Suprapubic skin (tissue), 4 donors: ENCODE data around the gene DCAF10. TPM values are rescaled to one million over a fixed set of nuclear protein-coding genes. Genes with fewer than 3 reads are reported as not detected.
A peak's percentile ranks its signal among the peaks of the same experiment; 100 is the strongest.

Source experiments
- DNase-seq, 2 donors: peaks; one replicate each; pipeline ENCODE4 v3.0.0-alpha.2; 2019; ENCODE audit warnings: low spot score in 2 of 2
- H3K27ac ChIP-seq: fragments of 200-600 bp; sonication (generic); one replicate; pipeline ENCODE4 v1.5.1; 2019
- H3K27me3 ChIP-seq: fragments of 200-600 bp; sonication (generic); one replicate; pipeline ENCODE4 v1.5.1; 2019
- H3K36me3 ChIP-seq: fragments of 200-600 bp; sonication (generic); one replicate; pipeline ENCODE4 v1.5.1; 2019
- H3K4me1 ChIP-seq: fragments of 200-600 bp; sonication (generic); one replicate; pipeline ENCODE4 v1.5.1; 2019
- H3K4me3 ChIP-seq: fragments of 200-600 bp; sonication (generic); one replicate; pipeline ENCODE4 v1.5.1; 2019; ENCODE audit warnings: mild to moderate bottlenecking
- H3K9me3 ChIP-seq: fragments of 200-600 bp; sonication (generic); one replicate; pipeline ENCODE4 v1.5.1; 2019
- CTCF ChIP-seq, 2 donors: fragments of 200-600 bp in 1 of 2; fragments of 450-650 bp in 1 of 2; sonication (generic) in 1 of 2; IDR thresholded peaks; one replicate each; pipeline ENCODE4 v1.5.1; 2016 to 2019; ENCODE audit warnings: antibody characterized with exemption in 2 of 2, mild to moderate bottlenecking in 1 of 2, moderate library complexity in 1 of 2
- EP300 ChIP-seq: sonication (generic); formaldehyde crosslinking; IDR thresholded peaks from one replicate; pipeline ENCODE4 v1.6.1; 2017; ENCODE audit warnings: antibody characterized with exemption
- POLR2A ChIP-seq, 2 donors: fragments of 450-650 bp; IDR thresholded peaks; one replicate each; pipeline ENCODE4 v1.6.1; 2017; ENCODE audit warnings: antibody characterized with exemption in 2 of 2, mild to moderate bottlenecking in 2 of 2, moderate library complexity in 2 of 2
- POLR2AphosphoS5 ChIP-seq, 3 donors: sonication (generic); formaldehyde crosslinking; IDR thresholded peaks; one replicate each; pipeline ENCODE4 v1.6.1; 2017; ENCODE audit warnings: antibody characterized with exemption in 3 of 3
- WGBS: methylation state at CpG from one replicate; pipeline ENCODE4 v1.1.5; 2018; 5-methylcytosine and 5-hydroxymethylcytosine counted together
- total RNA-seq, 4 donors: library from RNA; depleted of rRNA; stranded (reverse); fragments of >200 nt; gene quantifications; one replicate each; pipeline ENCODE4 v1.1.0, GENCODE V29; 2016

Gene DCAF10
- total RNA-seq, 4 donors from 2014 or later = 21.7 to 47.6 (median 26.6) TPM

GRCh38 chr9:37892063-37892462 is 91.5 kb downstream of the DCAF10 start:
- WGBS = 81% methylated on average over 8 of the region's 8 CpGs
- Histone ChIP-seq H3K36me3 (peaks cover 45% of the 10 kb centered on the region), H3K9me3 (no peaks in the 10 kb centered on the region), H3K27ac (no peak overlapping the region), H3K4me3 (no peak overlapping the region), H3K4me1 (no peaks in the 10 kb centered on the region), H3K27me3 (no peaks in the 10 kb centered on the region)
- DNase-seq = no peak
- TF ChIP-seq CTCF (IDR thresholded peaks at IDR 0.05) (no peak), EP300 (no peak), POLR2A (IDR thresholded peaks at IDR 0.05) (no peak), POLR2AphosphoS5 (IDR thresholded peaks at IDR 0.05) (no peak)

GRCh38 chr9:37897665-37898064 is 97.1 kb downstream of the DCAF10 start:
- WGBS = 55% methylated on average over 2 of the region's 2 CpGs
- H3K27me3 ChIP-seq = no peaks in the 10 kb centered on the region
- H3K27ac ChIP-seq = no peak overlapping the region
- H3K4me1 ChIP-seq = peaks cover 6% of the 10 kb centered on the region
- H3K9me3 ChIP-seq = no peaks in the 10 kb centered on the region
- no peak overlapping the region for H3K4me3 ChIP-seq
- TF ChIP-seq EP300 = no peak
- TF ChIP-seq CTCF (IDR thresholded peaks at IDR 0.05) = no peak
- no peak for TF ChIP-seq POLR2AphosphoS5 (IDR thresholded peaks at IDR 0.05)
- no peak for TF ChIP-seq POLR2A (IDR thresholded peaks at IDR 0.05)
- peaks cover 58% of the 10 kb centered on the region for H3K36me3 ChIP-seq
- no peak for DNase-seq

DNA sequence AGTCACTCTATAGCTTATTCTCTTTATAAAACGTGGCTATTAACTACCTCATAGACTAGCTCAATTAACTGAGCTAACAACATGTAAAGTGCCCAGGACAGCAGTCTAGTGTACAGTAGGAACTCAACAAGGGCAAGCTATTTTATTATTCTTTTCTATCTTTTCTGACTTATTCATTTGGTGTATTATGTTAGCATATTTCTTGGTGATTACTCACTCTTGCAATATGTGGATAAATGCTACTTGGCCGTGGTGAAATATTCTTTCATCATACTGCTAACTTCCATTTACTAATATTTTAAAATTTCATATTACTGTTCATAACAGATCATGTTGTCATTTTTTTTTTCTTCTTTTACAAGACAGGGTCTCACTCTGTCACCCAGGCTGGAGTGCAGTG is 98.4 kb downstream of the DCAF10 start:
- Histone ChIP-seq H3K9me3 (no peaks in the 10 kb centered on the region), H3K36me3 (peaks cover 51% of the 10 kb centered on the region), H3K4me1 (peaks cover 13% of the 10 kb centered on the region), H3K4me3 (no peak overlapping the region), H3K27me3 (no peaks in the 10 kb centered on the region), H3K27ac (no peak overlapping the region)
- DNase-seq = no peak
- WGBS = 89% methylated on average over 2 of the region's 2 CpGs
- TF ChIP-seq EP300 = no peak
- no peak for TF ChIP-seq POLR2A (IDR thresholded peaks at IDR 0.05)
- TF ChIP-seq POLR2AphosphoS5 (IDR thresholded peaks at IDR 0.05) = no peak
- no peak for TF ChIP-seq CTCF (IDR thresholded peaks at IDR 0.05)

- DNase-seq = no peak
- no peaks in the 10 kb centered on the region for H3K9me3 ChIP-seq
- peaks cover 21% of the 10 kb centered on the region for H3K36me3 ChIP-seq
- H3K4me1 ChIP-seq = peaks cover 22% of the 10 kb centered on the region
- no peaks in the 10 kb centered on the region for H3K27me3 ChIP-seq
- TF ChIP-seq POLR2A (IDR thresholded peaks at IDR 0.05) = no peak
- TF ChIP-seq EP300 = no peak
- TF ChIP-seq CTCF (IDR thresholded peaks at IDR 0.05) = no peak
- no peak for TF ChIP-seq POLR2AphosphoS5 (IDR thresholded peaks at IDR 0.05)
- H3K27ac ChIP-seq = no peak overlapping the region
- H3K4me3 ChIP-seq = no peak overlapping the region
Observed at GRCh38 chr9:37902131-37902530, 101.5 kb downstream of the DCAF10 start.

GRCh38 chr9:37902796-37903646 is 102.4 kb downstream of the DCAF10 start:
- peaks cover 15% of the 10 kb centered on the region for H3K36me3 ChIP-seq
- no peaks in the 10 kb centered on the region for H3K9me3 ChIP-seq
- TF ChIP-seq EP300 = no peak
- no peak for TF ChIP-seq POLR2AphosphoS5 (IDR thresholded peaks at IDR 0.05)
- TF ChIP-seq CTCF (IDR thresholded peaks at IDR 0.05) = no peak
- no peak for TF ChIP-seq POLR2A (IDR thresholded peaks at IDR 0.05)
- H3K4me3 ChIP-seq = peak overlapping the region; percentile 76
- H3K27ac ChIP-seq = peak overlapping the region; percentile 80
- 8% methylated on average over 9 of the region's 17 CpGs for WGBS
- DNase-seq = peak in 1 of 2 donors; percentile 7
- H3K27me3 ChIP-seq = no peaks in the 10 kb centered on the region
- H3K4me1 ChIP-seq = peaks cover 22% of the 10 kb centered on the region
